ENCODE measurements around the gene NDUFV3.
"Not testable (repeated sequence)": the region's sequence is repeated elsewhere in the genome, so short reads cannot be mapped to it uniquely, and the experiment has no call there.

The NDUFV3 gene

DNA sequence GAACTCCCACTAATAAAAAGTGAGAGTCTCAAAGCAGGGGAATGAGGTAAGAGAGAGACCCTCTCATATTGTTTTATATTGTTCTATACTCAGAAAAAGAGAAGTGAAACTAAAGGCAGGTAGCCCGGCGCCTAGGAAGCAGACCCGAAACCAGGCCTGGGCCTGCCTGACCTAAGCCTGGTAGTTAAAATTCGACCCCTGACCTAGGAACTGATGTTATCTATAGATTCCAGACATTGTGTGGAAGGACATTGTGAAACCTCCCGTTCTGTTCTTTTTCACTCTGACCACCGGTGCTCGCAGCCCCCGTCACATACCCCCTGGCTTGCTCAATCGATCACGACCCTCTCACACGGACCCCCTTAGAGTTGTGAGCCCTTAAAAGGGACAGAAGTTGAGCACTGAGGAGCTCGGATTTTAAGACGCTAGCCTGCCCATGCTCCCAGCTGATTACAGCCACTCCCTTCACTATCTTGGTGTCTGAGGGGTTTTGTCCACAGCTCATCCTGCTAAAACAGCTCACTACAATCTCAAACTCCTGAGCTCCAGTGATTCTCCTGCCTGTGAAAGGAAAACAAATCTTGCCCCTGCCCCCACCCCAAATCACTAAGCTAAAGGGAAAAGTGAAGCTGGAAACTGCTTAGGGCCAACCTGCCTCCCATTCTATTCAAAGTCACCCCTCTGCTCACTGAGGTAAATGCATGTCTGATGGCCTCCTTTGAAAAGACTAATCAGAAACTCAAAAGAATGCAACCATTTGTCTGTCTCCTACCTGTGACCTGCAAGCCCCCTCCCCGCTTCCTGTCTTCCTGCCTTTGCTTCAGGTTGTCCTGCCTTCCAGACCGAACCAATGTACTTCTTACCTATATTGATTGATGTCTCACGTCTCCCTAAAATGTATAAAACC lies 44.2 kb downstream of the NDUFV3 start:
- not testable (repeated sequence) for DNase-seq (ENCODE audit: low read depth)

DNA sequence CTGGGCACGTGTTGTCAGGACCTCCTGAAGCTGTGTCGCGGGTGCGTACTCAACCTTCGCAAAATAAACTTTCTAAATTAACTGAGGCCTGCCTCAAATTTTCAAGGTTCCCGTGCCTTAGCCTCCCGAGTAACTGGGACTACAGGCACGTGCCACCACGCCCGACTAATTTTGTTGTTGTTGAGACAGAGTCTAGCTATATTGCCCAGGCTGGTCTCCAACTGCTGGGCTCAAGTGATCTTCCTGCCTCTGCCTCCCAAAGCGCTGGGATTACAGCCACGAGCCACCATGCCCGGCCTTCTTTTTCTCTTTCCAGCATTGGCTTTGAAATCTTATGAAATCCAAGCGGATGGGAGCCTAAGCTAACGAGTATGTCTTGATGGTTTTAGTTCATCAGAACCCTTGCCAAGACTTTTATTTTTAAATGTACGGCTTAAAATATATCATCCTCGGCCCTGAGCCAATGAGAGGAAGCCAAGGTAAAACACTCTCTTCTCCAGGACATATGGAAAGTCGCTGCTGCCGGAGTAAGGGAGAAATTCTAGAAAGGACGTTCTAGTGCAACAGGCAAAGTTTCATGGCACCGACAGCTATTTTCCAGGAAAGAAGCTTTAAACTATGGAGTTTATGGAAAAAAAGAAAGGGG lies 45.0 kb downstream of the NDUFV3 start:
- DNase-seq (ENCODE audit: low read depth): no peak

DNA sequence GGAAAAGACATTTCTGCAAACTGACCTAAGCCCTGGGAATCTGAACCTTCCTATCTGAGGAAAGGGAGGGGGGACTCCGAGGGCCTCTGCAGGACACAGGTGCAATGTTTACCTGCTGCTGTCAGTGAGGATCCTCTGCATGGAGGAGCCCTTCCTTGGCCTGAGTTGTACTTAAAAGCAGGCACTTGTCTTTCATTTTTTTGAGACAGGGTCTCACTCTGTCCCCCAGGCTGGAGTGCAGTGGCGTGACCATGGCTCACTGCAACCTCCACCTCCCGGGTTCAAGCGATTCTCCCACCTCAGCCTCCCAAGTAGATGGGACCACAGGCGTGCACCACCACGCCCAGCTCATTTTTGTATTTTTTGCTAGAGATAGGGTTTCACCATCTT lies 45.5 kb downstream of the NDUFV3 start:
- DNase-seq (ENCODE audit: low read depth): not testable (repeated sequence)

DNA sequence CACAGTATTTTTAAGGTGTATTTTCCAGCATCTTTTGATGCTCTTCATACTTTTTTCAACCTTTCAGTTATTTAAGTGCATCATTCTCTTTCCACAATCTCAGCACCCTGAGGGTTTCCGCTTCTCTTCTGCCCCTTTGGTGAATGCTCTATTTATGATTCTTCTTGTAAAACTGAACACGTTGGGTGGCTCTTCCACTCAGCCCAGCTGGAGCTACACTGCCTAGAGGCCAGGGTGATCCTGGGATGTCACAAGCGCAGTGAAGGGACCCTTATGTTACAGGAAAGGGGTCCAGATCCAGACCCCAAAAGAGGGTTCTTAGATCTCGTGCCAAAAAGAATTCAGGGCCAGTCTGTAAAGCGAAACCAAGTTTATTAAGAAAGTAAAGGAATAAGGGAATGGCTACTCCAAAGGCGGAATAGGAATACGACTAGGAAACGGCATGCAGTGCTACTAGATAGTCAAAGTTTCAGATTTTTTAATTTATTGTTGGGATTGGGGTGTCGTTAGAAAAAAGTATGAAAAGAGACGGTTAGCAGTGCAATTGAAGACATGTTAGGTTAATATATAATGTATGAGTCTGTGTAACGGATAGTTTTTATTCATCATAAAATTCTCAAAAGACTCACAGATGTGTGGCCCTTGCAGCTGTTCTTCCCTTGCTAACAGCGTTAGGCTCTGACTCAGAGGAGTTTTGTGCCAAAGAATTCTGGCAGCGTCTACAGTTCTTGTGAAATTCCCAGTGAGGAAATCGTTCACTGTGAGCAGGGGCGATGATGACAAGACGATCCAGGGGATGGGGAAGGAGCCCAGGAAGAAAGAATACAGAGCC lies 46.7 kb downstream of the NDUFV3 start:
- DNase-seq (ENCODE audit: low read depth): no peak

DNA sequence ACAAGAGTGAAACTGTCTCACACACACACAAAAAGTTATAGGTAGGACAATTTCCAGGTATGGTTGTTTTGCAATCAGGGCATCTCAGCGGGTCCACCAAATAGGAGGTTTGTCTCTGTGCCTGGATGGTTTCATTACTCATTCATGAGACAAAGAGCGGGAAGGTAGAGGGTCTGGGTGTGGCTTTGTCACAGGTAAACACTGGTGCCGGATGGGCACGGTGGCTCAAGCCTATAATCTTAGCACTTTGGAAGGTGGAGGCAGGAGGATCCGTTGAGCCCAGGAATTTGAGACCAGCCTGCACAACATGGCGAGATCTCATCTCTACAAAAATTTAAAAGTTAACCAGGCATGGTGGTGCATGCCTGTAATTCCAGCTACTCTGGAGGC lies 48.6 kb downstream of the NDUFV3 start:
- DNase-seq (ENCODE audit: low read depth): no peak

DNA sequence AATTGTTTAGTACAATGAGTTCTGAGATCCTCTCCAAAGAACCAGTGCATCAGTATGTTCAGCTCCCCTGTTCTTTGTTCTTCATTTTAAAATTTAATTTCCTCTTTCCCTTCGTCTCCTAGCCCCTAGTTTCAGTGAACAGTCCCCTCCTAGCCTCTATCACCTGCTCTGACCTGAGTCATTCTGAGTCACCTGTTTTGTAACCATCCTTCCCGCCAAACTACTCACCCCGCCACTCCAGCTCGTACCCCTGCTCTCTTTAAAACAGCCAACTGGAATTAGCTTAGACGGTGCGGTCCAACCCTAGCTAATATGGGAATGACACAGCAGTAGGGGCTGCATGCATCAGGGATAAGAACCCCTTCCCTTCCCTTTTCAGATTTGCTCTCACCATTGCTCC lies 49.1 kb downstream of the NDUFV3 start:
- DNase-seq (ENCODE audit: low read depth): no peak

DNA sequence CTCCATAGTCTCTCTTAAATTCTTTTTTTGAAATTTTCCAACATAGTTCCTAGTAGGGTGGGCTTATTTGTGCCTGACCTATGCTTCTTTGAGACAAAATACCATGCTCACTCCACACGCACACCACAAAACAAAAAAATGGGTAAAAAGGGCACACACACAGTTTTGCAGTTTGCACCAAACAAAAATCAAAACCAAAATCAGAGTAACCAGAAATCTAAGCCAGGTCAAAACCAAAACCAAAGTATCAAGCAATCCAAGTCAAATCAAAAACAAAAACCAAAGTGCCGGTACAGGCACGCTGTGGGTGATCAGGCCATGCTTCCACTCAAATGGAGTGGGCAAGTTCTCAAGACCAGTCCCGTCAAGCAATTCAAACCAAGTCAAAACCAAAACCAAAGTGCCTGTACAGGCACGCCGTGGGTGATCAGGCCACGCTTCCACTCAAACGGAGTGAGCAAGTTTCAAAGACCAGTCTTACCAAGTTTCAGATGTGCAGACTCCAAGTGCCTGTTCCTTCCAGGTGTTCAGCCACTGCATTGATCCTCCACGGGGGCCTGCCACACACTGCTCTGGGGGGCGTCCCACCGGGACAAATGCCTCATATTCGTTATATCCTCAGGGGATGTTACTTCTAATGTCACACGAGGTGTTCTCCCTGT lies 56.1 kb downstream of the NDUFV3 start:
- not testable (repeated sequence) for DNase-seq (ENCODE audit: low read depth)

DNA sequence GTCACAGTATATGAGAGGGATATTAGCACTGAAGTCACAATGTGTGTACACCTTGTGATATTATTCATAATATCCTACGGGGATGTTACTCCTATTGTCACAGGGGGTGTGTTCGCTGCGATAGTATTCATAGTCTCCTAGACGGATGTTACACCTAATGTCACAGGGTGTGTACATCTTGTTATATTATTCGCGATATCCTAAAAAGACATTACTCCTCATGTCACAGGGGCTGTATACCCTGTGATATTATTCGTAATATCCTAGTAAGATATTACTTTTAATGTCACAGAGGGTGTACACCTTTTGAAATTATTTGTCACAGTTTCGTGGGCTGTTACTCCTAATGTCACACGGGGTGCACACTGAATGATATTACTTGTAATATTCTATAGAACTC lies 58.1 kb downstream of the NDUFV3 start:
- not testable (repeated sequence) for DNase-seq (ENCODE audit: low read depth)

DNA sequence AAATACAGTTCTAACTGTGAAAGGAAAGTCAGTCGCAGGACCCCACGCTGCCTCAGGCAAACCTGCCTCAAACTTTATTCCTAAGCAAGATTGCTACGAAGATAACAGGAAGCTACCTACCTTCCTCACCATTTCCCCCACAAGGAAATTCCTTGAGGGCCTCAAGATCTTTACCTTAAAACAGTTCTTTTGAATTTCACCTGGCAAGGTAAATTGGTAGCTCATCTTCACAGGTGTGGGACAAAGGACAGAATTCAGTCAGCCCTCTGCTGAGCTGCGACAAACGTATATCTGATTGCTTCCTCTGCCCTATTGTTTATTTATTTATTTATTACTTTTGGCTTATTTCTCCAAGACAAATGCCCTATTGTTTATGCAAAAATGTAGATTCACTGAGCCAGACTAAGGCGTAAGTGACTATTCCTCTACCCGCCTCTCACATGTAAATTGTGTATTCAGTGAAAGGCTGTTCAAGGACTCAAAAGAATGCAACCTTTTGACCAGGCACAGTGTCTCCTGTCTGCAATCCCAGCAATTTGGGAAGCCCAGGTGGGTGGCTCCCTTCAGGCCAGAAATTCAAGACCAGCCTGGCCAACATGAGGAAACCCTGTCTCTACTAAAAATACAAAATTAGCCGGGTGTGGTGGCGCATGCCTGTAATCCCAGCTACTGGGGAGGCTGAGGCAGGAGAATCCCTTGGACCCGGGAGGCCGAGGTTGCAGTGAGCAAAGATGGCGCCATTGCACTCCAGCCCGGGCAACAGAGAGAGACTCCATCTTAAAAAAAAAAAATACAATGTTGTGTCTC lies 63.9 kb downstream of the NDUFV3 start:
- no peak for DNase-seq (ENCODE audit: low read depth)

DNA sequence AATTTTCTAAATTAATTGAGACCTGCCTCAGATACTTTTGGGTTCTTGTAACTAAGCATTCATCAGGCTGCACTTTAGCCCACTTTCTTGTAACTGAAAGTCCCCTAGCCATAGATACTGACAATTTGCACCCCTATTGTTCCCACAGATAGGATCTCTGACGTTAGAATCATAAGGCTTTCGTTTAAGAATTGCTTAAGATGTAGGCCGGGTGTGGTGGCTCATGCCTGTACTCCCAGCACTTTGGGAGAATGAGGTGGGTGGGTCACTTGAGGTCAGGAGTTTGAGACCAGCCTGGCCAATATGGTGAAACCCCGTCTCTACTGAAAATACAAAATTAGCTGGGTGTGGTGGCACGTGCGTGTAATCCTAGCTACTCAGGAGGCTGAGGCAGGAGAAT lies 65.0 kb downstream of the NDUFV3 start:
- not testable (repeated sequence) for DNase-seq (ENCODE audit: low read depth)

DNA sequence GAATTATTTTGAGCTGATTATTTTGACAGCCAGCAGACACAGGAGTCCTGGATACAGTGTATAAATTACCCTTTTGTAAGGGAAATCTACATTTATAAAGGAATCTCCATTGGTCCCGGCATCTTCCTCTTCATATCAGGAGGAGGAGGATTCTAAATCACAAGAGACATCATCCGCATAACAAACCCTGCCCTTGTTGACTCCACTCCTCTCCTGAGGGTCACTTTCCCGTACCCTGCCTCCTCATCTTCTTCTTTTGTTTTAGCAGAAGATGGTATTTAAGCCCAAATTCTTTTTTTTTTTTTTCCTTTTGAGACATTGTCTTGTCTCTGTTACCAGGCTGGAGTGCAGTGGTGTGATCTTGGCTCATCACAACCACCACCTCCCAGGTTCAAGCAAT lies 66.6 kb downstream of the NDUFV3 start:
- no peak for DNase-seq (ENCODE audit: low read depth)

DNA sequence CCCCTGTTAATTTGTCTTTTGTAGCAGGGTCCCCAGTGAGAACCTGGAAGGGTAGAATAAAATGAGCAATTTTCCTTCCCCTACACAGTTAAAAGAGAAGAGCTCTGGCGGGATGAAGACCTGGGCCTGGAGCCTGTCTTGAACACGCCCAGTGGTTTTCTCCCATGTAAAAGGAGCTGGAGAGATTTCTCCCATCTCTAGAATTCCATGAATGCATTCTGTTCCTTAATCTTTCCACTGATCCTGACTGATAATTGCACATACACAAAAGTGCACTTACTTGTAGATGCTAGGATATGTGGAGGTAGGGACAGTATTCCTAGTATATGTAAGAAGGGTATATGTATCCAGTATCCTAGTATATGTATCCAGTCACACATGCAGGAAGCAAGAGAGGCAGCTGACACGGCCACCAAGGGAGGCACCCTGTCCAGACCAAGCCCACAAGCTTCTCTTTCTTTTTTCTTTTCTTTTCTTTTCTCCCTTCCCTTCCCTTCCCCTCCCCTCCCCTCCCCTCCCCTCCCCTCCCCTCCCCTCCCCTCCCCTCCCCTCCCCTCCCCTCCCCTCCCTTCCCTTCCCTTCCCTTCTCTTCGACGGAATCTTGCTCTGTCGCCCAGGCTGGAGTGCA lies 69.4 kb downstream of the NDUFV3 start:
- DNase-seq (ENCODE audit: low read depth): no peak

All from stimulated activated CD8-positive, alpha-beta memory T cell treated with anti-CD3 and anti-CD28 coated beads, Interleukin-12 subunit alpha, Interleukin-12 subunit beta, amount 100 ng/mL, for 1 hour (primary cell).